Transverse colon (tissue), 4 donors: ENCODE measurements around the gene ZCCHC3. TPM values are rescaled to one million over a fixed set of nuclear protein-coding genes. Genes with fewer than 3 reads are reported as not detected.
A peak's percentile ranks its signal among the peaks of the same experiment; 100 is the strongest.

Source experiments
- DNase-seq: peaks from one replicate; pipeline ENCODE4 v3.0.0-alpha.2; 2019
- H3K27ac ChIP-seq, 4 donors: fragments of 200-600 bp; sonication (generic); 2 replicates each; pipeline ENCODE4 v1.5.1; 2016 to 2018; ENCODE audit warnings: inconsistent platforms in 4 of 4
- H3K27me3 ChIP-seq: fragments of 200-600 bp; sonication (generic); 2 replicates; pipeline ENCODE4 v1.5.1; 2017; ENCODE audit warnings: inconsistent platforms
- H3K36me3 ChIP-seq, 4 donors: fragments of 200-600 bp; sonication (generic); 2 replicates each; pipeline ENCODE4 v1.5.1; 2017 to 2019; ENCODE audit warnings: inconsistent platforms in 4 of 4
- H3K4me1 ChIP-seq, 4 donors: fragments of 200-600 bp; sonication (generic); 2 replicates each; pipeline ENCODE4 v1.5.1; 2017 to 2020; ENCODE audit warnings: inconsistent platforms in 4 of 4
- H3K4me3 ChIP-seq, 4 donors: fragments of 200-600 bp; sonication (generic); 1 replicate in 1 of 4; 2 replicates in 3 of 4; pipeline versions ENCODE4 v1.5.1 to v1.6.1; 2017 to 2019; ENCODE audit warnings: inconsistent platforms in 4 of 4
- H3K9me3 ChIP-seq, 2 donors: fragments of 200-600 bp; sonication (generic); 2 replicates each; pipeline ENCODE4 v1.5.1; 2017 to 2019; ENCODE audit warnings: inconsistent platforms in 2 of 2
- CTCF ChIP-seq, 5 experiments: fragments of 200-600 bp in 3 of 5; fragments of 450-650 bp in 2 of 5; sonication (generic) in 3 of 5; IDR thresholded peaks; 1 replicate in 2 of 5; 2 replicates in 3 of 5; pipeline ENCODE4 v1.5.1; 2016 to 2017; ENCODE audit warnings: antibody characterized with exemption in 5 of 5, inconsistent platforms in 3 of 5, mild to moderate bottlenecking in 2 of 5, moderate library complexity in 1 of 5
- EP300 ChIP-seq: sonication (generic); formaldehyde crosslinking; IDR thresholded peaks from one replicate; pipeline ENCODE4 v1.6.1; 2017; ENCODE audit warnings: antibody characterized with exemption, low read depth
- POLR2A ChIP-seq: fragments of 450-650 bp; IDR thresholded peaks from one replicate; pipeline ENCODE4 v1.6.1; 2016; ENCODE audit warnings: antibody characterized with exemption, mild to moderate bottlenecking, moderate library complexity
- POLR2AphosphoS5 ChIP-seq, 3 donors: sonication (generic); formaldehyde crosslinking; IDR thresholded peaks; one replicate each; pipeline ENCODE4 v1.6.1; 2016; ENCODE audit warnings: antibody characterized with exemption in 3 of 3
- WGBS, 2 donors: methylation state at CpG; one replicate each; pipeline ENCODE4 v1.1.5; 2018; ENCODE audit warnings: low coverage in 1 of 2; 5-methylcytosine and 5-hydroxymethylcytosine counted together
- in situ Hi-C, 4 donors: fragments of 200-750 bp; cut with MboI; loops; one replicate each; pipeline versions ENCODE4 v1.15.0 to v1.15.1; 2017; ENCODE audit warnings: low sequenced_read_pairs in 3 of 4, low pct_ligation_motif_present in 1 of 4, low pct_unique_long_range_greater_than_20kb in 1 of 4
- intact Hi-C: fragments of 100-400 bp; cut with DNase I; formaldehyde crosslinking; loops from one replicate; pipeline ENCODE4 v1.15.1; 2023; ENCODE audit warnings: low total_unique reads
- total RNA-seq, 4 donors: library from RNA; depleted of rRNA; stranded (reverse); fragments of >200 nt; gene quantifications; one replicate each; pipeline ENCODE4 v1.1.0, GENCODE V29; 2016

The ZCCHC3 gene
- total RNA-seq, 4 donors from 2014 or later = 6.6 to 16.0 (median 10.1) TPM

DNA sequence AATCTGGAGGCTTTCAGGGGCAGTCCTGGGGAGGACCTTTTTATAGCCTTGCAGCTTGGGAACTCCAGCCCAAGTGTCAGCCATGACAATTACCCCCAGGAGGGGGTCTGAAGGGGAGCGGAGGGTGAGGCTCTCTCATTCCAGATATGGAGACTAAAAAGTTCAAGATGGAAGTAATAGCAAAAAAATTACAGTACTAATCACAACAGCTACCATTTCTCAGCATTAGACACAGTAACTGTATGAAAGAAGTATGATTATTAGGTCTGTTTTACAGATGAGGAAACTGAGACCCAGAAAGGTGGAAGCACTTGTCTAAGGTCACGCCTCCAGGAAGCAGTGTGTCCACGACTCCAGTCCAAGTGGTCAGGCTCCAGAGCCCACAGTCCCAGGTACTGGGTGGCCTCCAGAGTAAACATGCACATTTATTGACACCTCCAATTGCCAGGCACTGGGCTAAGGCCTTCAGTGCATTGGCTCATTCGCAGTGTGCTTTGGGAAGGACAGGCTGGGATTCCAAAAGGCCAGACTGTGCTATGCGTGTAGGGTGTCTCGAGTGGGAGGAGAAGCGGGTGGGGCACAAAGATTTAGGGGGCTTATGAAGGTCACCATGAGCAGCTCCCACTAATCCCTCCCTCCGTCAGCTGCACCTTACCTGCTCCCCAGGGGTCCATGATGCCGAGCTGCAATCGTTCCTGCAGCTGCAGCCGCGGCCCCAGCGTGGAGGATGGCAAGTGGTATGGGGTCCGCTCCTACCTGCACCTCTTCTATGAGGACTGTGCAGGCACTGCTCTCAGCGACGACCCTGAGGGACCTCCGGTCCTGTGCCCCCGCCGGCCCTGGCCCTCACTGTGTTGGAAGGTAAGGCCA is 51.8 kb downstream of the ZCCHC3 start:
- TF ChIP-seq POLR2A (no peak), CTCF (IDR thresholded peaks at IDR 0.05) (no peak), EP300 (no peak), POLR2AphosphoS5 (IDR thresholded peaks at IDR 0.05) (no peak)
- Histone ChIP-seq H3K27ac (peak overlapping the region; percentile 92 to 97 (median 97)), H3K9me3 (no peaks in the 10 kb centered on the region), H3K36me3 (no peaks in the 10 kb centered on the region), H3K4me1 (peaks cover 3 to 28% (median 12%) of the 10 kb centered on the region in 4 donors), H3K4me3 (no peak overlapping the region), H3K27me3 (no peaks in the 10 kb centered on the region)
- 71 to 93% methylated on average over 6 to 19 of the region's 19 CpGs for WGBS, 2 donors
- DNase-seq = no peak
- intact Hi-C loops = no loop called here
- in situ Hi-C loops = no loop called here

Other genes with a start within 250 kb of the ZCCHC3 start
- not detected for gene DEFB125, start 209.9 kb upstream of the ZCCHC3 start, total RNA-seq
- not detected for gene DEFB126, start 155.0 kb upstream of the ZCCHC3 start, total RNA-seq
- not detected for gene DEFB127, start 140.1 kb upstream of the ZCCHC3 start, total RNA-seq
- not detected for gene DEFB128, start 107.9 kb upstream of the ZCCHC3 start, total RNA-seq
- not detected for gene DEFB129, start 70.3 kb upstream of the ZCCHC3 start, total RNA-seq
- not detected for gene DEFB132, start 39.8 kb upstream of the ZCCHC3 start, total RNA-seq
- gene C20orf96, start 6.8 kb upstream of the ZCCHC3 start, total RNA-seq = 10 to 100 TPM in 1 of 4 donors, 1 to 10 TPM in 3; 3.0 to 97.3 (median 3.7) TPM
- gene SOX12, start 28.0 kb downstream of the ZCCHC3 start, total RNA-seq = 1 to 10 TPM; 2.0 to 5.0 (median 3.5) TPM
- 10 to 100 TPM in 3 of 4 donors, 1 to 10 TPM in 1; 7.1 to 18.0 (median 12.8) TPM for gene NRSN2, start 49.5 kb downstream of the ZCCHC3 start, total RNA-seq
- 10 to 100 TPM in 2 of 4 donors, 1 to 10 TPM in 2; 3.8 to 11.3 (median 7.9) TPM for gene TRIB3, start 83.2 kb downstream of the ZCCHC3 start, total RNA-seq
- gene RBCK1, start 110.7 kb downstream of the ZCCHC3 start, total RNA-seq = 100 to 1,000 TPM; 101 to 152 (median 110) TPM
- 10 to 100 TPM; 29.1 to 65.5 (median 36.9) TPM for gene TBC1D20, start 165.0 kb downstream of the ZCCHC3 start, total RNA-seq
- 100 to 1,000 TPM in 1 of 4 donors, 10 to 100 TPM in 3; 76.7 to 100 (median 82.6) TPM for gene CSNK2A1, start 246.2 kb downstream of the ZCCHC3 start, total RNA-seq